Measurements from ENCODE around the gene GALNT1.

GALNT1 gene

DNA sequence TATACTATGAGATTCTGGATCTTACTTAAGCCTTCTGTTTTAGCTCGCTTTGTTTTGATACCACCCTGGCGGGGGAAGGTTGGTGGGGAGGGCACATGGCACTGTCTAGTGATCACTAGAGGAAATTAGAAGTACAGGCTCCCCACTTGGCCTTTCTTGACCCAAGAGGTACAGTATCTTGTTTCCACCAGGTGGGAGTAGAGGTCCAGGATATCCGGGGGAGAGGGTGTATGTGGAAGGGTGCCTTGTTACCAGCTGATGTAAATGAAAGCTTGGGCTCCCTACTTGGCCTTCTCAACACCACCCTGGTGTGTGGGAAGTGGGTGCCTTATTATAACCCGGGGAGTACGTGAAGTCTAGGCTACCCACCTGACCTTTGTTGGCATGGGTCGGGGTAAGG lies 7.5 kb downstream of the GALNT1 start:
- no peak for DNase-seq (ENCODE audit: low read depth)
- H3K4me3 ChIP-seq (ENCODE audit: control insufficient read depth, low read depth, low read length), result no peak overlapping the region
- TF ChIP-seq, protein P1, sequence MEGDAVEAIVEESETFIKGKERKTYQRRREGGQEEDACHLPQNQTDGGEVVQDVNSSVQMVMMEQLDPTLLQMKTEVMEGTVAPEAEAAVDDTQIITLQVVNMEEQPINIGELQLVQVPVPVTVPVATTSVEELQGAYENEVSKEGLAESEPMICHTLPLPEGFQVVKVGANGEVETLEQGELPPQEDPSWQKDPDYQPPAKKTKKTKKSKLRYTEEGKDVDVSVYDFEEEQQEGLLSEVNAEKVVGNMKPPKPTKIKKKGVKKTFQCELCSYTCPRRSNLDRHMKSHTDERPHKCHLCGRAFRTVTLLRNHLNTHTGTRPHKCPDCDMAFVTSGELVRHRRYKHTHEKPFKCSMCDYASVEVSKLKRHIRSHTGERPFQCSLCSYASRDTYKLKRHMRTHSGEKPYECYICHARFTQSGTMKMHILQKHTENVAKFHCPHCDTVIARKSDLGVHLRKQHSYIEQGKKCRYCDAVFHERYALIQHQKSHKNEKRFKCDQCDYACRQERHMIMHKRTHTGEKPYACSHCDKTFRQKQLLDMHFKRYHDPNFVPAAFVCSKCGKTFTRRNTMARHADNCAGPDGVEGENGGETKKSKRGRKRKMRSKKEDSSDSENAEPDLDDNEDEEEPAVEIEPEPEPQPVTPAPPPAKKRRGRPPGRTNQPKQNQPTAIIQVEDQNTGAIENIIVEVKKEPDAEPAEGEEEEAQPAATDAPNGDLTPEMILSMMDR (IDR thresholded peaks at IDR 0.05; ENCODE audit: control insufficient read depth, insufficient read depth, low read depth, low read length, missing control alignments), result no peak

DNA sequence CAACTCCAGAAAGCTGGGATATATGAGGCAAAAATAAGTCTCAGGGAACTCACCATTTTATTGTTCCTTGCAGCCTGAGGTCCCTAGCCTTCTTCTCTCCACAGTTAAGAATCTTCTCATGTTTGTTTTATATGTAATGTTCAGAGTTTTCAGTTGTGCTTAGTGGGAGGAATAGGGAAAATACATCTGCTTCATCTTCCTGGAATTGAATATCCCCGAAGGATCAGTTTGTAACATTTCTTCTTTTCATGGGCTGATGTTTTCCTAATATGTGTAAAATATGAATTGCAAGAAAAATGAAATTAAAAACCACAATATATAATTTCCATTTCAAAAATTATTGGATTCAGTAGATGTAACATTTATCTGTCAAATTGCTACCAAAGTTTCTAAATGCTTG lies 8.0 kb downstream of the GALNT1 start:
- DNase-seq (ENCODE audit: low read depth), result no peak
- no peak overlapping the region for H3K4me3 ChIP-seq (ENCODE audit: control insufficient read depth, low read depth, low read length)
- TF ChIP-seq, protein P1 (IDR thresholded peaks at IDR 0.05; ENCODE audit: control insufficient read depth, insufficient read depth, low read depth, low read length, missing control alignments), result no peak

DNA sequence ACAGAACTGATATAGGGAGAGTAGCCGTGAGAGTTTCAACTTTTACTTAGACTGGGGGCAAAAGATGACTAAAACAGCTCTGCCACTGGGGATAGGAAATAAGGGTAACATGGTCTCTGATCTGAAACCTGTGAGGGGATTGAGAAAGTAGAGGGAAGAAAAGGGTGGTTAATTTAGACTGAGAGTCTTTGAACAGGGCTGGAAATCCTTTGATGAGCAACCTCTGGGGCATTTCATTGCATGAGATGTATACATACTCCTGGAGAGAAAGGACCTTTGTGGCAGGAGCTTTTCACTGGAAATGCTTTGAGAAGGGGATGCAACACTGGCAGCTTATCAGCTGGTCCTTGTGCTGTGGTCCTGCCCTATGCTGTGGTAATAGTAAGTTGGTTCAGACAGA lies 9.4 kb downstream of the GALNT1 start:
- TF ChIP-seq, protein P1 (IDR thresholded peaks at IDR 0.05; ENCODE audit: control insufficient read depth, insufficient read depth, low read depth, low read length, missing control alignments), result no peak
- H3K4me3 ChIP-seq (ENCODE audit: control insufficient read depth, low read depth, low read length), result no peak overlapping the region
- DNase-seq (ENCODE audit: low read depth), result no peak

DNA sequence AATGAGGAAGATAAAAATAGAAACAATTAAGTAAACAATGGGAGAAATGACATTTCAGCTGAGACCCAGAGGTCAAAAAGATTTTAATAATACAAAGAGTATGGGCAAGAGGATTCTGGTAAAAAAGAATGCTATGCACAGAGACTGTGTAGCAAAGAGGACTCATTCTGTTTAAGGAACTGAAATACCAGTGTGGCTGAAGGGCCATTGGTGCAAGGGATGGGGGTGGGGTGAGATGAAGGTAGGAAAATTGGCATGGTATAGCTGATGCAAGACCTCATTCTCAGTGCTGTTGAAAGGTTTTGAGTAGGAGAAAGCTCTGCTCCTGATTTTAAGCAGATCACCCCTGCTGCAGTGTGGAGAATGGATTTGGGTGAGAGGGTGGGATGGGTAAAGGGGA lies 10.8 kb downstream of the GALNT1 start:
- TF ChIP-seq, protein P1 (IDR thresholded peaks at IDR 0.05; ENCODE audit: control insufficient read depth, insufficient read depth, low read depth, low read length, missing control alignments), result no peak
- H3K4me3 ChIP-seq (ENCODE audit: control insufficient read depth, low read depth, low read length), result no peak overlapping the region
- no peak for DNase-seq (ENCODE audit: low read depth)

DNA sequence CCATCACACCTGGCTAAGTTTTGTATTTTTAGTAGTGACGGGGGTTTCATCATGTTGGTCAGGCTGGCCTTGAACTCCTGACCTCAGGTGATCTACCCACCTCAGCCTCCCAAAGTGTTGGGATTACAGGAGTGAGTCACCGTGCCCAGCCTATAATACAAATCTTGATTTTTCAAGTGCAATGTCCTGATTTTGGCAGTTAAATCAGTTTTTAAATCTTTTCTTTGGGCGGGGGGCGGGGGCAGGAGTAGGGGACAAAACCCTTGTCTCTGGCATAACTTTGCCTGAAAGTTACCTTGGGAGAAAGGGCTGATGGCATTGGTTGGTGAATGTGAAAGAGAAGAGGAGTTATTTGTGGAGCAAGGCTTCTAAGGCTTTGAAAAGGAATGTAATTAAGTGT lies 12.3 kb downstream of the GALNT1 start:
- no peak overlapping the region for H3K4me3 ChIP-seq (ENCODE audit: control insufficient read depth, low read depth, low read length)
- TF ChIP-seq, protein P1 (IDR thresholded peaks at IDR 0.05; ENCODE audit: control insufficient read depth, insufficient read depth, low read depth, low read length, missing control alignments), result no peak
- DNase-seq (ENCODE audit: low read depth), result no peak

DNA sequence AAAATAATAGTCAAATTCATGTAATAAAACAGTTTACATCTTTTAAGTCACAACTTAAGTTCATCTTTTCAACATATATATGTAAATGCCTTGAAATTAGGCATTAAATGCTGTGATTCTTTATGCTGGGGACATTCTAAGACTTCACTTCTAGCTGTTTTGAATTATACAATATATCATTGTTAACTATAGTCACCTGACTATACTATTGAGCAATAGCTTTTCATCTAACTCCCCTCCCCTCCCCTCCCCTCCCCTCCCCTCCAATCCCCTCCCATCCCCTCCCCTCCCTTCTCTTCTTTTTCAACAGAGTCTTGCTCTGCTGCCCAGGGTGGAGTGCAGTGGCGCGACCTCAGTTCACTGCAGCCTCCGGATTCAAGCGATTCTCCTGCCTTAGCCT lies 16.2 kb downstream of the GALNT1 start:
- no peak for DNase-seq (ENCODE audit: low read depth)
- no peak overlapping the region for H3K4me3 ChIP-seq (ENCODE audit: control insufficient read depth, low read depth, low read length)
- TF ChIP-seq, protein P1 (IDR thresholded peaks at IDR 0.05; ENCODE audit: control insufficient read depth, insufficient read depth, low read depth, low read length, missing control alignments), result no peak

Data from AG09309 (cell line).